K562 (cell line): ENCODE measurements around the gene DNAJB12. TPM values are rescaled to one million over a fixed set of nuclear protein-coding genes. Genes with fewer than 3 reads are reported as not detected.

ENCODE experiments used
- CBX2 ChIP-seq: fragments of 200-600 bp; sonication (generic); IDR thresholded peaks from one replicate; pipeline ENCODE4 v1.6.1; 2012; ENCODE audit warnings: mild to moderate bottlenecking, low read length, inconsistent platforms; ENCODE audit not compliant: insufficient read depth, poor library complexity, severe bottlenecking
- CXXC5 ChIP-seq: fragments of 250-450 bp; sonication (Bioruptor Pico); IDR thresholded peaks from 2 replicates; pipeline ENCODE4 v1.8.0; 2022; ENCODE audit warnings: inconsistent platforms, mild to moderate bottlenecking, moderate library complexity
- ETV6 ChIP-seq, 3 experiments: fragments of 150-350 bp in 1 of 3; sonication (generic) in 1 of 3; formaldehyde crosslinking in 1 of 3; IDR thresholded peaks; 2 replicates each; pipeline versions ENCODE4 v1.6.1 to v1.8.0; 2014 to 2022; ENCODE audit warnings: borderline replicate concordance in 2 of 3, low read depth in 2 of 3, antibody characterized with exemption in 1 of 3, low read length in 1 of 3, mild to moderate bottlenecking in 1 of 3, missing genetic modification reagents in 1 of 3
- EWSR1 ChIP-seq: fragments of 450-650 bp; IDR thresholded peaks from 2 replicates; pipeline ENCODE4 v1.6.1; 2018; ENCODE audit warnings: borderline replicate concordance, mild to moderate bottlenecking, low read depth, moderate library complexity; ENCODE audit not compliant: partially characterized antibody
- FOXP1 ChIP-seq: sonication (generic); formaldehyde crosslinking; IDR thresholded peaks from 2 replicates; pipeline ENCODE4 v1.8.0; 2022; ENCODE audit warnings: mild to moderate bottlenecking, missing genetic modification reagents
- NCOA1 ChIP-seq: fragments of 450-650 bp; IDR thresholded peaks from 2 replicates; pipeline ENCODE4 v1.6.1; 2016; ENCODE audit warnings: low read depth
- NCOR1 ChIP-seq: fragments of 450-650 bp; IDR thresholded peaks from 2 replicates; pipeline ENCODE4 v1.6.1; 2016; ENCODE audit warnings: mild to moderate bottlenecking, moderate library complexity
- NFE2 ChIP-seq: IDR thresholded peaks from 2 replicates; pipeline ENCODE4 v1.6.1; 2014; ENCODE audit warnings: antibody characterized with exemption, low read depth
- NFE2L1 ChIP-seq: fragments of 450-650 bp; IDR thresholded peaks from 2 replicates; pipeline ENCODE4 v1.6.1; 2016; ENCODE audit warnings: missing genetic modification characterization, low read depth, mild to moderate bottlenecking, missing compliant biosample characterization, moderate library complexity, borderline replicate concordance
- RBM25 ChIP-seq: fragments of 200-400 bp; formaldehyde crosslinking; IDR thresholded peaks from 2 replicates; pipeline ENCODE4 v1.6.1; 2018; ENCODE audit warnings: low read length, low read depth, moderate library complexity; ENCODE audit not compliant: severe bottlenecking
- SRSF3 ChIP-seq: fragments of 200-400 bp; formaldehyde crosslinking; IDR thresholded peaks from 2 replicates; pipeline ENCODE4 v1.6.1; 2016; ENCODE audit warnings: mild to moderate bottlenecking, low read length, moderate library complexity; ENCODE audit not compliant: insufficient read depth
- TCF15 ChIP-seq: fragments of 250-450 bp; sonication (Bioruptor Pico); IDR thresholded peaks from 2 replicates; pipeline ENCODE4 v1.8.0; 2022; ENCODE audit warnings: moderate library complexity, mild to moderate bottlenecking, inconsistent platforms
- TFAM ChIP-seq: fragments of 250-450 bp; sonication (Bioruptor Pico); conservative IDR thresholded peaks from 2 replicates; pipeline ENCODE4 v1.5.0; 2021; ENCODE audit warnings: mild to moderate bottlenecking, moderate library complexity
- ZBTB1 ChIP-seq: sonication (generic); formaldehyde crosslinking; IDR thresholded peaks from 2 replicates; pipeline ENCODE4 v1.8.1; 2023; ENCODE audit warnings: missing genetic modification reagents, low read depth, mild to moderate bottlenecking, borderline replicate concordance
- ZNF133 ChIP-seq: fragments of 250-450 bp; sonication (Bioruptor Pico); IDR thresholded peaks from 2 replicates; pipeline ENCODE4 v1.4.0; 2020; ENCODE audit warnings: mild to moderate bottlenecking
- ZNF583 ChIP-seq: fragments of 250-450 bp; sonication (Bioruptor Pico); IDR thresholded peaks from 2 replicates; pipeline ENCODE4 v1.4.0; 2020
- ZNF609 ChIP-seq: sonication (generic); formaldehyde crosslinking; IDR thresholded peaks from 2 replicates; pipeline ENCODE4 v1.8.1; 2023; ENCODE audit warnings: missing genetic modification reagents, mild to moderate bottlenecking, borderline replicate concordance
- ZNF695 ChIP-seq: fragments of 450-650 bp; formaldehyde crosslinking; IDR thresholded peaks from 2 replicates; pipeline ENCODE4 v1.4.0; 2020; ENCODE audit warnings: mild to moderate bottlenecking, moderate library complexity
- polyA plus RNA-seq, 8 experiments: library from polyadenylated mRNA; depleted of rRNA in 4 of 8; stranded (reverse) in 5 of 8; unstranded in 3 of 8; fragments of >200 nt; fragmentation: Nextera tagmentation in 2 of 8; fragmentation: Illumina TruSeq in 1 of 8; extraction: Ambion mirVana in 2 of 8; extraction: Trizol in 1 of 8; gene quantifications; 2 replicates each; pipeline versions ENCODE4 v1.2.1 to v1.2.3, GENCODE V29; 2011 to 2014; ENCODE audit warnings: inconsistent platforms in 1 of 8, missing spikeins in 1 of 8
- total RNA-seq, 7 experiments: library from RNA; depleted of rRNA in 6 of 7; stranded (reverse); fragments of >200 nt in 6 of 7; fragmentation: Illumina TruSeq in 2 of 7; extraction: Trizol in 2 of 7; gene quantifications; 2 replicates each; pipeline versions ENCODE4 v1.2.1 to v1.2.3, GENCODE V29; 2011 to 2021; ENCODE audit warnings: low replicate concordance in 1 of 7
- TF ChIP-seq, protein P1 (sequence below): fragments of 450-650 bp; formaldehyde crosslinking; IDR thresholded peaks from 2 replicates; pipeline ENCODE4 v1.4.0; 2020; ENCODE audit warnings: mild to moderate bottlenecking, moderate library complexity
- TF ChIP-seq, protein P2 (sequence below): IDR thresholded peaks from 2 replicates; pipeline ENCODE4 v1.6.1; 2011; ENCODE audit not compliant: insufficient read length; ENCODE audit errors: extremely low read depth

Gene DNAJB12
- total and polyA plus RNA-seq, 9 of the 15 experiments (the other 6 are each of a cell fraction or from before 2014, with no cell fraction given), result 3.5 to 31.5 (median 20.3) TPM

- TF ChIP-seq ETV6 (IDR thresholded peaks at IDR 0.05; ENCODE audit: borderline replicate concordance in 1 of 2, low read depth in 2 of 2, low read length in 1 of 2), result no peak
- TF ChIP-seq ETV6 (CRISPR knock-in tag; IDR thresholded peaks at IDR 0.05; ENCODE audit: borderline replicate concordance), result no peak
- TF ChIP-seq SRSF3, result no peak
- TF ChIP-seq CBX2, result no peak
- no peak for TF ChIP-seq NFE2L1 (tag)
- no peak for TF ChIP-seq RBM25
- no peak for TF ChIP-seq FOXP1 (CRISPR knock-in tag)
- TF ChIP-seq NFE2, result no peak
- TF ChIP-seq NCOA1, result no peak
- no peak for TF ChIP-seq ZNF609
- TF ChIP-seq ZBTB1 (CRISPR knock-in tag), result no peak
- TF ChIP-seq, protein P1, sequence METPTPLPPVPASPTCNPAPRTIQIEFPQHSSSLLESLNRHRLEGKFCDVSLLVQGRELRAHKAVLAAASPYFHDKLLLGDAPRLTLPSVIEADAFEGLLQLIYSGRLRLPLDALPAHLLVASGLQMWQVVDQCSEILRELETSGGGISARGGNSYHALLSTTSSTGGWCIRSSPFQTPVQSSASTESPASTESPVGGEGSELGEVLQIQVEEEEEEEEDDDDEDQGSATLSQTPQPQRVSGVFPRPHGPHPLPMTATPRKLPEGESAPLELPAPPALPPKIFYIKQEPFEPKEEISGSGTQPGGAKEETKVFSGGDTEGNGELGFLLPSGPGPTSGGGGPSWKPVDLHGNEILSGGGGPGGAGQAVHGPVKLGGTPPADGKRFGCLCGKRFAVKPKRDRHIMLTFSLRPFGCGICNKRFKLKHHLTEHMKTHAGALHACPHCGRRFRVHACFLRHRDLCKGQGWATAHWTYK (CRISPR knock-in tag), result peak; percentile 78
- TF ChIP-seq ZNF583 (CRISPR knock-in tag), result 0 out of 2 replicates have a peak, but pooled peaks have one; percentile 74
- no peak for TF ChIP-seq NCOR1
- no peak for TF ChIP-seq EWSR1
- no peak for TF ChIP-seq TFAM (CRISPR knock-in tag)
- no peak for TF ChIP-seq ZNF695 (CRISPR knock-in tag)
- TF ChIP-seq CXXC5 (CRISPR knock-in tag), result peak; percentile 66
- peak; percentile 55; the same call in 1 of the 2 replicates for TF ChIP-seq TCF15 (CRISPR knock-in tag)
- TF ChIP-seq, protein P2, sequence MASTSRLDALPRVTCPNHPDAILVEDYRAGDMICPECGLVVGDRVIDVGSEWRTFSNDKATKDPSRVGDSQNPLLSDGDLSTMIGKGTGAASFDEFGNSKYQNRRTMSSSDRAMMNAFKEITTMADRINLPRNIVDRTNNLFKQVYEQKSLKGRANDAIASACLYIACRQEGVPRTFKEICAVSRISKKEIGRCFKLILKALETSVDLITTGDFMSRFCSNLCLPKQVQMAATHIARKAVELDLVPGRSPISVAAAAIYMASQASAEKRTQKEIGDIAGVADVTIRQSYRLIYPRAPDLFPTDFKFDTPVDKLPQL, result no peak
- 0 out of 2 replicates have a peak, but pooled peaks have one; percentile 16 for TF ChIP-seq ZNF133
Measured at GRCh38 chr10:72328045-72328828, 26.5 kb downstream of the DNAJB12 start (continued).
